ENCODE measurements around the gene GNAI3.
A peak's percentile ranks its signal among the peaks of the same experiment; 100 is the strongest.

The GNAI3 gene

GRCh38 chr1:109543988-109544735 lies 4.3 kb upstream of the GNAI3 start:
- no peak for DNase-seq (ENCODE audit: low read depth in 2 of 3, low spot score in 2 of 3)

- peak; percentile 52 to 75 (median 64) for DNase-seq (ENCODE audit: low read depth in 2 of 3, low spot score in 2 of 3)
Measured at GRCh38 chr1:109546311-109547109, 1.9 kb upstream of the GNAI3 start.

DNA sequence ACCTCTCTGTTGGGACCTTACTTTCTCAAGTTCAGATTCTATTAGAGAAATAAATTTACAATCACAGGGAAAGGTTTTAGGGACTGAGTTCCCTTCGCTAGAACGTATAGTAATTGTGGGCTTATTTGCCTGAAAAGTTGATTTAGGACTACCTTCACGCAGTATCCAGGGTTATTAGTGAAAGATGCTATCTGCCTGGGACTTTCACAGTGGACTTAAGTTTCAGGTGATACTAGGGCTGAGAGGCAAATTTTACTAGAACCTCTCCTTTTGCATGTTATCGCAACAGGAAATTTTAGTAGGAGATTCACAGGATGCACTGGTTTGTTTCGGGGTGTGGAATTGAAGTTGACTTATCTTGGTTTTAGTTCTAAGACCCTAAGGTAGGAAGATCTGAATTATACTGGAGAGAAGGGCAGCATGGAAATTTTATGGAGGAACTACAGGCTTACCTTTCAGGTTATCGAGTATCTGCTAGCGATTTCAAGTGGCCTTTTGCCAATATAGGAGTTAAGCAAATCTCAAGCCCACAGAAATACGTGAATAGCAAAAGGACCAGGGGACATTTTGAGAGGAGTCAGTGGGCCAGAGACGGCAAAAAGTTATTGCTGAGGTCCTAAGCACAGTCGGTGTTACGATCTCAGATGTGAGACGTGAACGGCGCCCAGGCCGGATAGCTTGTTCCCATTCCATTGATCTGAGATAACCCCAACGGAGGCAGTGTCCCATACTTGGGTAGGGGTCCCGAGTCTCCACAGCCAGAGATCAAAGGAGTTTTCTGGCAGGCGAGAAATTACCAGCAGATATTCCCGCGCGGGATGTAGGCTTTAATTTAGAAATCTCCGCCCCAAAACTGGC lies 723 bp upstream of the GNAI3 start:
- no peak for DNase-seq (ENCODE audit: low read depth in 2 of 3, low spot score in 2 of 3)

DNA sequence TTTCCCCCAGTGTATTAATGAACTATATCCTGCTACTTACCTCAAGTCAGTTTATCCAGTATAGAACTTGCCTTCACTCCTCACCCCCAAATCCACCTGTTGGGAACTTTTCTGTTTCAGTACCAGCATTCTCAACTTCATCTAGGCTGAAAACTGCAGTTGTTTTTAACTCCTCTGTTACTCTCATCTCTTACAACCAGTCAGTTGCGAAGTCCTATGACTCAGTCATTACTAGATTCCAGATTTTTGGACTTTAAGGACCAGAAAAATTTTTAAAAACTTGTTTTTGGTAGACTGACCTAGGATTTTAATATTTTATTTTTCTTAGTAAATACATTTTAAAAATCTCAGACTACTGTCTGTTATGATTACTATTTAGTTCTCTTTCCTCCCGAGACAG lies 8.1 kb downstream of the GNAI3 start:
- no peak for DNase-seq (ENCODE audit: low read depth in 2 of 3, low spot score in 2 of 3)

DNA sequence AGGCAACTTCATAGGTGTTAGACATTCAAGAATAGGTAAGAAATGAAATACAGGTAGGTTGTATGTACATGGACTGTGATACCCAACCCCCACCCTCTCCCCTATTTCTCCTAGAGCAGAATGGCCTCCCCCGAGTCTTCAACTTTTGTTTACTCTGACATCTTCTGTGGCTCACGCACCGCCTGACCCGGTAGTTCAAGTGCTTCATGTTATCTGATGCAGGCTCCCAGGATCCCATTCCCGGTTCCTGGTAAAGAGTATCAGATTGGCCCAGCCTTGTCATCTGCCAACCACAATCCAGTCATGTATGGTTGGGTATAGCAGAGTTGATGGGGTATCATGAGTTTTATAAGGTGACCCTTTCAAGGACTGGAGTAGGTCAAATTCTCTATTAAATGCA lies 9.1 kb downstream of the GNAI3 start:
- no peak for DNase-seq (ENCODE audit: low read depth in 2 of 3, low spot score in 2 of 3)

- no peak for DNase-seq (ENCODE audit: low read depth in 2 of 3, low spot score in 2 of 3)
Measured at GRCh38 chr1:109559995-109560394, 11.6 kb downstream of the GNAI3 start.

DNA sequence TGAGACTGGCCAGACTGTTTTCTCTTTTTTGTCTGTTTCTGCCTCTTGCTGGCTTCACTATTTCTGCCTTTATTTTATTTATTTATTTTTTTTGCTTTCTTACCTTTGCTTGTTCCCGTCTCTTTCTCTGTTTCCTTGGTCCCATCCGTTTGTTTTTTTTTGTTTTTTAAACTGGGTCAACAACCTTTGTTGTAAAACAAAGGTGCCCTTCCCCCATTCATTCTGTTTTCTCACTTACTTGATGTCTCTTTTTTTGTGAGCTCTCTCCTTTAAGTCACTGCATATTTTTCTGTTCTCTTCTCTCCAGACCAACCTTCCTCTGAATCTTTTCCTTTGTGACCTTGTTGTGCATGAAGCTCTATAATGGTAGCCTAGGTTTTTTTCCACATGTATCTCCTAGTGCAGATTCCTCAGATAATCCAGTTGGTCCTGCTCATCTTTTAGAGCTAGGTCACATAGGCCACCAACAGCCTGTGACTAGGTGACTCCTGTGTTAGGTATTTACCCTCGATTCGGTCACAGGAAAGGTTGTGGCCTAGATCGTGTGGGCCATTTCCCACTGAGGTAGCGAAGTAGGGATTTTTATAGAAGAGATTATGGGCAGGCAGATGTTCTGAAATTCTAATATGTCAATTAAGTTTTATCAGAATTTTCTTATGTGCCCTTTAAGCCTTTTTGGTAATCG lies 15.9 kb downstream of the GNAI3 start:
- no peak for DNase-seq (ENCODE audit: low read depth in 2 of 3, low spot score in 2 of 3)

- DNase-seq (ENCODE audit: low read depth in 2 of 3, low spot score in 2 of 3) = no peak
Measured at GRCh38 chr1:109565241-109565640, 16.8 kb downstream of the GNAI3 start.

- no peak for DNase-seq (ENCODE audit: low read depth in 2 of 3, low spot score in 2 of 3)
Measured at GRCh38 chr1:109566982-109567381, 18.6 kb downstream of the GNAI3 start.

GRCh38 chr1:109567877-109568672 lies 19.7 kb downstream of the GNAI3 start:
- DNase-seq (ENCODE audit: low read depth in 2 of 3, low spot score in 2 of 3) = no peak

DNA sequence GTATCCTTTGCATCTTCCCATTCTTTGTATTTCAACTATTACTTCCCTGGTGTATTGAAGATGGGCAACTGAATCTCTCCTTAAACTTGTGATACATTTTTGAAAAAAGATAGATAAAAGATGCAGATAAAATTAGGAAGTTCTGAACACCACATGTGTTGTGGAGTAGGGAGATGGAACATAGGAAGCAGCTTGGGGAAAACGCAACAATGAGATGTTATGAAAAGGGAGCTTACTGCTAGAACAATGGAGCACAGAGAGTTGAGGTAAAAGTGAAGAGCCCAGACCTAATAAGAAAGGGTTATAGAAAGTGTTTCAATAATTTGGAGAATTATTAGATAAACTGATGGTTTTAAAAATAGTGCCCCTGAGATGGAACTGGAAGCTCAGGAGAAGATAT lies 20.9 kb downstream of the GNAI3 start:
- no peak for DNase-seq (ENCODE audit: low read depth in 2 of 3, low spot score in 2 of 3)

GRCh38 chr1:109570414-109570813 lies 22.0 kb downstream of the GNAI3 start:
- DNase-seq (ENCODE audit: low read depth in 2 of 3, low spot score in 2 of 3) = no peak

DNA sequence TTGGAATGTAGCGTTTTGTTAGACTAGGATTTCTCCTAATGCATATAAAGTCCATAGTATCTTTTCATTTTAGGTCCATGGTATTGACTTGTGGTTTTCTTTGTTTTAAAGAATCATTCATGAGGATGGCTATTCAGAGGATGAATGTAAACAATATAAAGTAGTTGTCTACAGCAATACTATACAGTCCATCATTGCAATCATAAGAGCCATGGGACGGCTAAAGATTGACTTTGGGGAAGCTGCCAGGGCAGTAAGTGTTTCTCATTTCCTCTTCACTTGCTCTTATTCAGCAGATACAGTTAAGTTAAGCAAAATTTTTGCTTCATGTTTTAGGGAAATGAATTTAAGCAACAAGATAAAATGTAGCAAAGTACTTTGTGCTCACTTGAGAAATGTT lies 25.4 kb downstream of the GNAI3 start:
- DNase-seq (ENCODE audit: low read depth in 2 of 3, low spot score in 2 of 3) = no peak

- no peak for DNase-seq (ENCODE audit: low read depth in 2 of 3, low spot score in 2 of 3)
Measured at GRCh38 chr1:109578947-109579443, 30.6 kb downstream of the GNAI3 start.

- DNase-seq (ENCODE audit: low read depth in 2 of 3, low spot score in 2 of 3) = no peak
Measured at GRCh38 chr1:109579491-109579890, 31.1 kb downstream of the GNAI3 start.

- no peak for DNase-seq (ENCODE audit: low read depth in 2 of 3, low spot score in 2 of 3)
Measured at GRCh38 chr1:109582021-109582420, 33.6 kb downstream of the GNAI3 start.

- DNase-seq (ENCODE audit: low read depth in 2 of 3, low spot score in 2 of 3) = no peak
Measured at GRCh38 chr1:109584766-109585165, 36.4 kb downstream of the GNAI3 start.

GRCh38 chr1:109586055-109586454 lies 37.6 kb downstream of the GNAI3 start:
- no peak for DNase-seq (ENCODE audit: low read depth in 2 of 3, low spot score in 2 of 3)

DNA sequence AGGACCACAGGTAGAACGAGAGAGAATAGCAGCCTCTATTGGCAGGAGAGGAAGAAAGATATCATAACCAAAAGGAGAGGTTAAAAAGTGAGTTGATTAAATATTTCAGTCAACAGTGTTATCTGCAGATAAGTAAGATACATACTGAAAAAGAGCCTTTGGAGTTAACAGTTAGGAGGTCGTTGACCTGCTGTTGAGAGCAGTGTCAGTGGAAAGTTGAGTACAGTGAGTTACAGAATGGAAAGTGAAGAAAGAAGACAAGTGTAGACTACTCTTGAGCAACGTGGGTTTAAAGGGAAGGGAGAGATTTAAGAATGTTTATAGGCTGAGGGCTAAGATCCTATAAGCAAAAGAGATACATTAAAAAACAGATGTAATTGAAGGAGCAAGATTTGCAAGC lies 40.8 kb downstream of the GNAI3 start:
- no peak for DNase-seq (ENCODE audit: low read depth in 2 of 3, low spot score in 2 of 3)

DNA sequence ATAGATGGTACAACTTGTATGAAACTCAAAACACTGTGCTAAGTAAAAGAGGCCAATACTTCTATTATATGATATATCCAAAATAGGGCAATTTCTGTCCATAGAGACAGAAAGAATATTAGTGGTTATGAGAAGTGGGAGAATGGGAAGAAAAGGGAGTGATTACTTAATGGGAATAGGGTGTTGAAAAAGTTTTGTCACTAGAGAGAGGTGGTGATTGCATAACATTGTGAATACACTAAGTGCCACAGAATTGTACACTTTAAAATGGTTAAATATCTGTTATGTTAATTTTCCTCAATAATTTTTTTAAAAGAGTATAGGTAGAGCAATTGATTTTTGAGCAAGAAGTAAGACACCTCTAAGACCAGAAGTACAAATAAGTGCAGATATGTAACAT lies 41.3 kb downstream of the GNAI3 start:
- DNase-seq (ENCODE audit: low read depth in 2 of 3, low spot score in 2 of 3) = no peak
